Adrenal gland (tissue), 5 donors: ENCODE measurements around the gene PBLD.

Source experiments
- POLR2A ChIP-seq, 2 donors: fragments of 450-650 bp; IDR thresholded peaks; one replicate each; pipeline ENCODE4 v1.6.1; 2017; ENCODE audit warnings: antibody characterized with exemption in 2 of 2, mild to moderate bottlenecking in 2 of 2, moderate library complexity in 1 of 2
- TF ChIP-seq, protein P1 (sequence below), 6 experiments: fragments of 450-650 bp in 4 of 6; fragments of 200-600 bp in 2 of 6; sonication (generic) in 1 of 6; IDR thresholded peaks; 1 replicate in 5 of 6; 2 replicates in 1 of 6; pipeline versions ENCODE4 v1.5.1 to v1.8.0; 2016 to 2021; ENCODE audit warnings: antibody characterized with exemption in 6 of 6, mild to moderate bottlenecking in 2 of 6, moderate library complexity in 1 of 6
- donor health status: DM: no; HTN: no; CAD: no.

GRCh38 chr10:68272833-68273232 lies 59.9 kb downstream of the PBLD start:
- TF ChIP-seq, protein P1, sequence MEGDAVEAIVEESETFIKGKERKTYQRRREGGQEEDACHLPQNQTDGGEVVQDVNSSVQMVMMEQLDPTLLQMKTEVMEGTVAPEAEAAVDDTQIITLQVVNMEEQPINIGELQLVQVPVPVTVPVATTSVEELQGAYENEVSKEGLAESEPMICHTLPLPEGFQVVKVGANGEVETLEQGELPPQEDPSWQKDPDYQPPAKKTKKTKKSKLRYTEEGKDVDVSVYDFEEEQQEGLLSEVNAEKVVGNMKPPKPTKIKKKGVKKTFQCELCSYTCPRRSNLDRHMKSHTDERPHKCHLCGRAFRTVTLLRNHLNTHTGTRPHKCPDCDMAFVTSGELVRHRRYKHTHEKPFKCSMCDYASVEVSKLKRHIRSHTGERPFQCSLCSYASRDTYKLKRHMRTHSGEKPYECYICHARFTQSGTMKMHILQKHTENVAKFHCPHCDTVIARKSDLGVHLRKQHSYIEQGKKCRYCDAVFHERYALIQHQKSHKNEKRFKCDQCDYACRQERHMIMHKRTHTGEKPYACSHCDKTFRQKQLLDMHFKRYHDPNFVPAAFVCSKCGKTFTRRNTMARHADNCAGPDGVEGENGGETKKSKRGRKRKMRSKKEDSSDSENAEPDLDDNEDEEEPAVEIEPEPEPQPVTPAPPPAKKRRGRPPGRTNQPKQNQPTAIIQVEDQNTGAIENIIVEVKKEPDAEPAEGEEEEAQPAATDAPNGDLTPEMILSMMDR (IDR thresholded peaks at IDR 0.05): no peak
- no peak for TF ChIP-seq POLR2A (IDR thresholded peaks at IDR 0.05)
